ENCODE measurements around the gene QSOX2.

Gene QSOX2

GRCh38 chr9:136197084-136197875 lies 48.3 kb downstream of the QSOX2 start:
- Histone ChIP-seq H3K9ac (ENCODE audit: low read depth in 1 of 2, low read length in 2 of 2) (no peak overlapping the region), H3K27ac (ENCODE audit: low read depth in 2 of 2, low read length in 2 of 2) (no peak overlapping the region), H3K4me3 (ENCODE audit: low read length in 2 of 2) (no peak overlapping the region), H3K4me1 (ENCODE audit: control insufficient read depth in 2 of 2, insufficient read depth in 2 of 2, low read length in 2 of 2) (no peaks in the 10 kb centered on the region), H3K36me3 (ENCODE audit: control insufficient read depth in 2 of 2, insufficient read depth in 2 of 2, low read length in 2 of 2) (no peaks in the 10 kb centered on the region), H3K27me3 (ENCODE audit: control insufficient read depth in 2 of 2, insufficient read depth in 2 of 2, low read length in 2 of 2) (peaks cover 40 to 54% of the 10 kb centered on the region in 2 donors), H3K9me3 (ENCODE audit: control insufficient read depth in 2 of 2, low read length in 2 of 2) (no peaks in the 10 kb centered on the region)

GRCh38 chr9:136196404-136197083 lies 49.1 kb downstream of the QSOX2 start:
- H3K4me1 ChIP-seq (ENCODE audit: control insufficient read depth in 2 of 2, insufficient read depth in 2 of 2, low read length in 2 of 2) = no peaks in the 10 kb centered on the region
- H3K9me3 ChIP-seq (ENCODE audit: control insufficient read depth in 2 of 2, low read length in 2 of 2) = no peaks in the 10 kb centered on the region
- H3K9ac ChIP-seq (ENCODE audit: low read depth in 1 of 2, low read length in 2 of 2) = no peak overlapping the region
- H3K36me3 ChIP-seq (ENCODE audit: control insufficient read depth in 2 of 2, insufficient read depth in 2 of 2, low read length in 2 of 2) = no peaks in the 10 kb centered on the region
- no peak overlapping the region for H3K27ac ChIP-seq (ENCODE audit: low read depth in 2 of 2, low read length in 2 of 2)
- H3K27me3 ChIP-seq (ENCODE audit: control insufficient read depth in 2 of 2, insufficient read depth in 2 of 2, low read length in 2 of 2) = peaks cover 47 to 58% of the 10 kb centered on the region in 2 donors
- no peak overlapping the region for H3K4me3 ChIP-seq (ENCODE audit: low read length in 2 of 2)

GRCh38 chr9:136194540-136194939 lies 51.1 kb downstream of the QSOX2 start:
- Histone ChIP-seq H3K27me3 (ENCODE audit: control insufficient read depth in 2 of 2, insufficient read depth in 2 of 2, low read length in 2 of 2) (peaks cover 38 to 50% of the 10 kb centered on the region in 2 donors), H3K4me1 (ENCODE audit: control insufficient read depth in 2 of 2, insufficient read depth in 2 of 2, low read length in 2 of 2) (no peaks in the 10 kb centered on the region), H3K9me3 (ENCODE audit: control insufficient read depth in 2 of 2, low read length in 2 of 2) (no peaks in the 10 kb centered on the region), H3K4me3 (ENCODE audit: low read length in 2 of 2) (no peak overlapping the region), H3K9ac (ENCODE audit: low read depth in 1 of 2, low read length in 2 of 2) (no peak overlapping the region), H3K36me3 (ENCODE audit: control insufficient read depth in 2 of 2, insufficient read depth in 2 of 2, low read length in 2 of 2) (no peaks in the 10 kb centered on the region), H3K27ac (ENCODE audit: low read depth in 2 of 2, low read length in 2 of 2) (no peak overlapping the region)

- H3K36me3 ChIP-seq (ENCODE audit: control insufficient read depth in 2 of 2, insufficient read depth in 2 of 2, low read length in 2 of 2) = no peaks in the 10 kb centered on the region
- H3K27ac ChIP-seq (ENCODE audit: low read depth in 2 of 2, low read length in 2 of 2) = no peak overlapping the region
- H3K9me3 ChIP-seq (ENCODE audit: control insufficient read depth in 2 of 2, low read length in 2 of 2) = no peaks in the 10 kb centered on the region
- no peak overlapping the region for H3K4me3 ChIP-seq (ENCODE audit: low read length in 2 of 2)
- no peak overlapping the region for H3K9ac ChIP-seq (ENCODE audit: low read depth in 1 of 2, low read length in 2 of 2)
- H3K4me1 ChIP-seq (ENCODE audit: control insufficient read depth in 2 of 2, insufficient read depth in 2 of 2, low read length in 2 of 2) = no peaks in the 10 kb centered on the region
- peaks cover 37 to 47% of the 10 kb centered on the region in 2 donors for H3K27me3 ChIP-seq (ENCODE audit: control insufficient read depth in 2 of 2, insufficient read depth in 2 of 2, low read length in 2 of 2)
Measured at GRCh38 chr9:136193891-136194279, 51.7 kb downstream of the QSOX2 start.

GRCh38 chr9:136193127-136193890 lies 52.3 kb downstream of the QSOX2 start:
- H3K27ac ChIP-seq (ENCODE audit: low read depth in 2 of 2, low read length in 2 of 2) = no peak overlapping the region
- no peak overlapping the region for H3K9ac ChIP-seq (ENCODE audit: low read depth in 1 of 2, low read length in 2 of 2)
- no peaks in the 10 kb centered on the region for H3K4me1 ChIP-seq (ENCODE audit: control insufficient read depth in 2 of 2, insufficient read depth in 2 of 2, low read length in 2 of 2)
- H3K36me3 ChIP-seq (ENCODE audit: control insufficient read depth in 2 of 2, insufficient read depth in 2 of 2, low read length in 2 of 2) = no peaks in the 10 kb centered on the region
- no peak overlapping the region for H3K4me3 ChIP-seq (ENCODE audit: low read length in 2 of 2)
- H3K27me3 ChIP-seq (ENCODE audit: control insufficient read depth in 2 of 2, insufficient read depth in 2 of 2, low read length in 2 of 2) = peaks cover 37 to 46% of the 10 kb centered on the region in 2 donors
- no peaks in the 10 kb centered on the region for H3K9me3 ChIP-seq (ENCODE audit: control insufficient read depth in 2 of 2, low read length in 2 of 2)

- Histone ChIP-seq H3K4me1 (ENCODE audit: control insufficient read depth in 2 of 2, insufficient read depth in 2 of 2, low read length in 2 of 2) (no peaks in the 10 kb centered on the region), H3K27me3 (ENCODE audit: control insufficient read depth in 2 of 2, insufficient read depth in 2 of 2, low read length in 2 of 2) (peaks cover 31 to 40% of the 10 kb centered on the region in 2 donors), H3K27ac (ENCODE audit: low read depth in 2 of 2, low read length in 2 of 2) (no peak overlapping the region), H3K36me3 (ENCODE audit: control insufficient read depth in 2 of 2, insufficient read depth in 2 of 2, low read length in 2 of 2) (no peaks in the 10 kb centered on the region), H3K4me3 (ENCODE audit: low read length in 2 of 2) (no peak overlapping the region), H3K9ac (ENCODE audit: low read depth in 1 of 2, low read length in 2 of 2) (no peak overlapping the region), H3K9me3 (ENCODE audit: control insufficient read depth in 2 of 2, low read length in 2 of 2) (no peaks in the 10 kb centered on the region)
Measured at GRCh38 chr9:136192289-136193126, 53.1 kb downstream of the QSOX2 start.

- Histone ChIP-seq H3K27me3 (ENCODE audit: control insufficient read depth in 2 of 2, insufficient read depth in 2 of 2, low read length in 2 of 2) (peaks cover 30 to 41% of the 10 kb centered on the region in 2 donors), H3K27ac (ENCODE audit: low read depth in 2 of 2, low read length in 2 of 2) (no peak overlapping the region), H3K36me3 (ENCODE audit: control insufficient read depth in 2 of 2, insufficient read depth in 2 of 2, low read length in 2 of 2) (no peaks in the 10 kb centered on the region)
Measured at GRCh38 chr9:136191960-136192286, 53.7 kb downstream of the QSOX2 start.

GRCh38 chr9:136191099-136191959 lies 54.3 kb downstream of the QSOX2 start:
- Histone ChIP-seq H3K4me1 (ENCODE audit: control insufficient read depth in 2 of 2, insufficient read depth in 2 of 2, low read length in 2 of 2) (no peaks in the 10 kb centered on the region), H3K9me3 (ENCODE audit: control insufficient read depth in 2 of 2, low read length in 2 of 2) (no peaks in the 10 kb centered on the region), H3K36me3 (ENCODE audit: control insufficient read depth in 2 of 2, insufficient read depth in 2 of 2, low read length in 2 of 2) (no peaks in the 10 kb centered on the region), H3K27ac (ENCODE audit: low read depth in 2 of 2, low read length in 2 of 2) (no peak overlapping the region), H3K27me3 (ENCODE audit: control insufficient read depth in 2 of 2, insufficient read depth in 2 of 2, low read length in 2 of 2) (peaks cover 27 to 35% of the 10 kb centered on the region in 2 donors), H3K9ac (ENCODE audit: low read depth in 1 of 2, low read length in 2 of 2) (no peak overlapping the region), H3K4me3 (ENCODE audit: low read length in 2 of 2) (no peak overlapping the region)

More at GRCh38 chr9:136191960-136192286, 53.7 kb downstream of the QSOX2 start:
- Histone ChIP-seq H3K4me1 (ENCODE audit: control insufficient read depth in 2 of 2, insufficient read depth in 2 of 2, low read length in 2 of 2) (no peaks in the 10 kb centered on the region), H3K9ac (ENCODE audit: low read depth in 1 of 2, low read length in 2 of 2) (no peak overlapping the region), H3K4me3 (ENCODE audit: low read length in 2 of 2) (no peak overlapping the region), H3K9me3 (ENCODE audit: control insufficient read depth in 2 of 2, low read length in 2 of 2) (no peaks in the 10 kb centered on the region)

- H3K27me3 ChIP-seq (ENCODE audit: control insufficient read depth in 2 of 2, insufficient read depth in 2 of 2, low read length in 2 of 2) = peaks cover 20 to 28% of the 10 kb centered on the region in 2 donors
- H3K9ac ChIP-seq (ENCODE audit: low read depth in 1 of 2, low read length in 2 of 2) = no peak overlapping the region
- no peaks in the 10 kb centered on the region for H3K36me3 ChIP-seq (ENCODE audit: control insufficient read depth in 2 of 2, insufficient read depth in 2 of 2, low read length in 2 of 2)
- no peaks in the 10 kb centered on the region for H3K4me1 ChIP-seq (ENCODE audit: control insufficient read depth in 2 of 2, insufficient read depth in 2 of 2, low read length in 2 of 2)
- no peak overlapping the region for H3K4me3 ChIP-seq (ENCODE audit: low read length in 2 of 2)
- H3K9me3 ChIP-seq (ENCODE audit: control insufficient read depth in 2 of 2, low read length in 2 of 2) = no peaks in the 10 kb centered on the region
- no peak overlapping the region for H3K27ac ChIP-seq (ENCODE audit: low read depth in 2 of 2, low read length in 2 of 2)
Measured at GRCh38 chr9:136190656-136191055, 55.0 kb downstream of the QSOX2 start.

Measured in mucosa of rectum (tissue), 2 donors.